ENCODE results near the gene ESYT2. TPM values are rescaled to one million over a fixed set of nuclear protein-coding genes. Genes with fewer than 3 reads are reported as not detected.
A peak's percentile ranks its signal among the peaks of the same experiment; 100 is the strongest.
"Not testable (repeated sequence)": the region's sequence is repeated elsewhere in the genome, so short reads cannot be mapped to it uniquely, and the experiment has no call there.

Gene ESYT2, protein sequence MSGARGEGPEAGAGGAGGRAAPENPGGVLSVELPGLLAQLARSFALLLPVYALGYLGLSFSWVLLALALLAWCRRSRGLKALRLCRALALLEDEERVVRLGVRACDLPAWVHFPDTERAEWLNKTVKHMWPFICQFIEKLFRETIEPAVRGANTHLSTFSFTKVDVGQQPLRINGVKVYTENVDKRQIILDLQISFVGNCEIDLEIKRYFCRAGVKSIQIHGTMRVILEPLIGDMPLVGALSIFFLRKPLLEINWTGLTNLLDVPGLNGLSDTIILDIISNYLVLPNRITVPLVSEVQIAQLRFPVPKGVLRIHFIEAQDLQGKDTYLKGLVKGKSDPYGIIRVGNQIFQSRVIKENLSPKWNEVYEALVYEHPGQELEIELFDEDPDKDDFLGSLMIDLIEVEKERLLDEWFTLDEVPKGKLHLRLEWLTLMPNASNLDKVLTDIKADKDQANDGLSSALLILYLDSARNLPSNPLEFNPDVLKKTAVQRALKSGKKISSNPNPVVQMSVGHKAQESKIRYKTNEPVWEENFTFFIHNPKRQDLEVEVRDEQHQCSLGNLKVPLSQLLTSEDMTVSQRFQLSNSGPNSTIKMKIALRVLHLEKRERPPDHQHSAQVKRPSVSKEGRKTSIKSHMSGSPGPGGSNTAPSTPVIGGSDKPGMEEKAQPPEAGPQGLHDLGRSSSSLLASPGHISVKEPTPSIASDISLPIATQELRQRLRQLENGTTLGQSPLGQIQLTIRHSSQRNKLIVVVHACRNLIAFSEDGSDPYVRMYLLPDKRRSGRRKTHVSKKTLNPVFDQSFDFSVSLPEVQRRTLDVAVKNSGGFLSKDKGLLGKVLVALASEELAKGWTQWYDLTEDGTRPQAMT
- total RNA-seq: 21.1 and 23.3 TPM in 2 replicates
- long read RNA-seq, full-length matches to known transcripts: 2 of 7 reads
- long read RNA-seq, partial matches to known transcripts: 4 of 7 reads
- long read RNA-seq, other reads (novel, unspliced or antisense): 1 of 7 reads

DNA sequence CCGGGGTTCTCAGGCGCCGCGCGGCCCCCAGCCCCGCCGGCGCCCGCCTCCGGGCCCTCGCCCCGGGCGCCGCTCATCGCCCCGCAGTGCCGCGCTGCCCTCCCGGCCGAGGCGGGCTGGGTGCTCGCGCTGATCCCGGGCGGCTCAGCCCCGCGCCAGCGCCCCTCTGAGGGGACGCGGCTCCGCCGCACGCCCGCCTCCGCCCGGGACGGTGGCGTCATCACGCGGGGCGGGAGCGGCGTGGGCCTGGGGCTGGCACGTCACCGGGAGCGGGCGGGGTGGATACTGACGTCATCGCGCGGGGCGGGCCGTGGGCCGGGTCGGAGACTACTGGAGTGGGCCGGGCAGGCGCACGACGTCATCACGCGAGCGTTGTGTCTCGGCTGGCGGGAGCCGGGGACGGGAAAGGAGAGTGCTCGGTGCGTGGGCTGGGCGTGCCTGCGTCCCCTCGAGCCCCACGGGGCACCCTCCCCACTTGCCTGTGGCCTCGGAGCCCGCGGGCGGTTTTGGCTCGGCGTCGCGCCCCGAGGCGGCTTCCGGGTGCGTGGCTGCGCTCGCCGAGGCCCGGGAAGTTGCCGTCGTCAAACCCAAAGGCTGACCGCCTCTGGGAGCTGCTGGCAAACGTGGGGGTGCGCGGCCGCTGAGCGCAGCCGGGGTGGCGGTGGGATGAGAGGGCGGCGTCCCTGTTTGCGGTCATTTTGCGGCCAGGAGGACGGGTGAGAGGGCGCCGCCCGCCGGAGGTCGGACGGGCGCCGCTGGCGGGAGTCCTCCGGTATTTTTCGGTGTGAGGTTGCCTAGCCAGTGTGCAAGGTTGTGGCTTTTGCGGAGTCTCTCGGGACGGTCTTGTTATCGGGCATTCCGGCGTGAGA lies at the start of gene ESYT2:
Gene ESYT2, minus strand, starts transcription at position 168 of the 869 bp plus-strand sequence. Its CDS starts 91 bp downstream, at position 77.
- Mint-ChIP-seq H3K27me3 (ENCODE audit: low read depth) (peaks cover 11% of the 10 kb centered on the region), H3K4me1 (peaks cover 20% of the 10 kb centered on the region), H3K4me3 (peak within 1 kb of the TSS; percentile 87), H3K36me3 (ENCODE audit: low read depth) (no peaks in the 10 kb centered on the region), H3K27ac (ENCODE audit: unreplicated experiment) (peak within 1 kb of the TSS; percentile 73), H3K9me3 (no peaks in the 10 kb centered on the region)
- peak; percentile 97 for DNase-seq (ENCODE audit: low read depth, low spot score)
- TF ChIP-seq, protein P1, sequence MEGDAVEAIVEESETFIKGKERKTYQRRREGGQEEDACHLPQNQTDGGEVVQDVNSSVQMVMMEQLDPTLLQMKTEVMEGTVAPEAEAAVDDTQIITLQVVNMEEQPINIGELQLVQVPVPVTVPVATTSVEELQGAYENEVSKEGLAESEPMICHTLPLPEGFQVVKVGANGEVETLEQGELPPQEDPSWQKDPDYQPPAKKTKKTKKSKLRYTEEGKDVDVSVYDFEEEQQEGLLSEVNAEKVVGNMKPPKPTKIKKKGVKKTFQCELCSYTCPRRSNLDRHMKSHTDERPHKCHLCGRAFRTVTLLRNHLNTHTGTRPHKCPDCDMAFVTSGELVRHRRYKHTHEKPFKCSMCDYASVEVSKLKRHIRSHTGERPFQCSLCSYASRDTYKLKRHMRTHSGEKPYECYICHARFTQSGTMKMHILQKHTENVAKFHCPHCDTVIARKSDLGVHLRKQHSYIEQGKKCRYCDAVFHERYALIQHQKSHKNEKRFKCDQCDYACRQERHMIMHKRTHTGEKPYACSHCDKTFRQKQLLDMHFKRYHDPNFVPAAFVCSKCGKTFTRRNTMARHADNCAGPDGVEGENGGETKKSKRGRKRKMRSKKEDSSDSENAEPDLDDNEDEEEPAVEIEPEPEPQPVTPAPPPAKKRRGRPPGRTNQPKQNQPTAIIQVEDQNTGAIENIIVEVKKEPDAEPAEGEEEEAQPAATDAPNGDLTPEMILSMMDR (conservative IDR thresholded peaks at IDR 0.05): peak; percentile 25

- Mint-ChIP-seq H3K36me3 (ENCODE audit: low read depth) (peaks cover 24% of the 10 kb centered on the region), H3K4me1 (peaks cover 13% of the 10 kb centered on the region)
- H3K9me3 Mint-ChIP-seq; H3K4me3 Mint-ChIP-seq; H3K27ac Mint-ChIP-seq (ENCODE audit: unreplicated experiment); H3K27me3 Mint-ChIP-seq (ENCODE audit: low read depth); DNase-seq (ENCODE audit: low read depth, low spot score): not testable (repeated sequence)
Observed at GRCh38 chr7:158878151-158879079, 49.1 kb upstream of the ESYT2 start.

DNA sequence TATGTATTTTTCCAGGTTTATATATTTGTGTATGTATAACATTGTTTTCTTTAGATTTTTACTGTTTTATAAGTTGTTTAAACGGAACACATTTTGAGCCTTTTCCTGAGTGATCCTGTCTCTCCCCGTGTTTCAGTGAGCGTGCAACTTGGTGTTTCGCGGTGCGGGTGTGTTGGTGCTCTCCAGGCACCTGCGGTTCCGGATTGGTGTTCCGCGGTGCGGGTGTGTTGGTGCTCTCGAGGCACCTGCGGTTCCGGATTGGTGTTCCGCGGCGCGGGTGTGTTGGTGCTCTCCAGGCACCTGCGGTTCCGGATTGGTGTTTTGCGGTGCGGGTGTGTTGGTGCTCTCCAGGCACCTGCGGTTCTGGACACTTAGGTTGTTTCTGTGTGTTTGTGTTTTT lies 47.7 kb upstream of the ESYT2 start:
- no peak overlapping the region for H3K27ac Mint-ChIP-seq (ENCODE audit: unreplicated experiment)
- H3K36me3 Mint-ChIP-seq (ENCODE audit: low read depth): peaks cover 18% of the 10 kb centered on the region
- H3K9me3 Mint-ChIP-seq: no peaks in the 10 kb centered on the region
- H3K4me1 Mint-ChIP-seq: peaks cover 13% of the 10 kb centered on the region
- H3K27me3 Mint-ChIP-seq (ENCODE audit: low read depth): no peaks in the 10 kb centered on the region
- H3K4me3 Mint-ChIP-seq: no peak overlapping the region
- DNase-seq (ENCODE audit: low read depth, low spot score): no peak
- TF ChIP-seq, protein P1 (conservative IDR thresholded peaks at IDR 0.05): no peak

DNA sequence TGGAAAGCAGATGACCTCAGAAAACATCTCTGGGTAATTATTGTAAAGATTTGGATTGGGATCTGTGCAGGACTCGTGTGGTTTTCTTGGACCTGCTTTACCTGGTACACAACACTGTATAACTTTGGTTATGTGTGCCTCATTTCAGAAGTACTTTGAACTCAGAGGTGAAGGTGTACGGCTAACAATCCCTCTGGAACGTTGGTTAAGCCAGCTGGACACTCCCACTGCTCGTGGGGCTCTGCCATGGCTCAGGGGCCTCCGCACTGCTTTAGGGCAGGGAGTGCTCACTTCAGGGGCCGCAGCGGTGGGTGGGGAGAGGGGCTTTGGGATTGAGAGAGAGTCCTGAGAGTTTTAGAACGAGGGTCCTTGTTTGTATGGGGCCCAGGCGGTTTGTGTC lies 40.6 kb upstream of the ESYT2 start:
- Mint-ChIP-seq H3K4me1 (peaks cover 15% of the 10 kb centered on the region), H3K9me3 (no peaks in the 10 kb centered on the region), H3K4me3 (no peak overlapping the region), H3K27me3 (ENCODE audit: low read depth) (no peaks in the 10 kb centered on the region), H3K36me3 (ENCODE audit: low read depth) (peaks cover 9% of the 10 kb centered on the region), H3K27ac (ENCODE audit: unreplicated experiment) (no peak overlapping the region)
- no peak for DNase-seq (ENCODE audit: low read depth, low spot score)
- TF ChIP-seq, protein P1 (conservative IDR thresholded peaks at IDR 0.05): no peak

DNA sequence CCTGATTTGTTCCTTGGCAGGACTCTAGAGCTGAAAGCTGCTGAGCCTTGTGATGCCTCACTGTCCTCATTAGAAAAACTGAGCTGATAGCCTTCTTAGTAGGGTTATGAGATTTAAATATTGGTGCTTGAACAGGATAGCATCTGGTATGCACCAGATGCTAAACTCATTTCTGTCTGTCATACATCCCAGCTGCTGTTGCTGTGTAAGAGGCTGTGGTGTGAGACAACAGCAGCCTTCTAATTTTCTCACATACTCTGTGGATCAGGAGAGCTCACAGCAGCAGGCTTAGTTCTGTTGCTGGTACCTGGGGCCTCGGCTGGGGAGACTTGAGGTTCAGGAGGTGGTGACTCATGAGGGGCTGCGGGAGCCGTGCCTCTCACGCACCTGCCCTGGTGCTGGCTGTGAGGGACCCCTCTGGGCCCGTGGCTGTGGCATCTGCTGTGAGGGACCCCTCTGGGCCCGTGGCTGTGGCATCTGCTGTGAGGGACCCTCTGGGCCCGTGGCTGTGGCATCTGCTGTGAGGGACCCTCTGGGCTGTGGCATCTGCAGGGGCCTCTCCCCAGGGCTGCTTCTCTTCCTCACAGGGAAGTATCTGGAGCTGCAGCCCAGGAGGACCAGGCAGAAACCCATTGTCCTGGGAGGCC lies 39.6 kb upstream of the ESYT2 start:
- H3K27ac Mint-ChIP-seq (ENCODE audit: unreplicated experiment): no peak overlapping the region
- no peak overlapping the region for H3K4me3 Mint-ChIP-seq
- no peaks in the 10 kb centered on the region for H3K9me3 Mint-ChIP-seq
- H3K27me3 Mint-ChIP-seq (ENCODE audit: low read depth): no peaks in the 10 kb centered on the region
- peaks cover 25% of the 10 kb centered on the region for H3K4me1 Mint-ChIP-seq
- no peak for DNase-seq (ENCODE audit: low read depth, low spot score)
- H3K36me3 Mint-ChIP-seq (ENCODE audit: low read depth): peaks cover 9% of the 10 kb centered on the region
- TF ChIP-seq, protein P1 (conservative IDR thresholded peaks at IDR 0.05): no peak
